HG03460 (cell line): ENCODE measurements around the gene AGBL3.
"Not testable (repeated sequence)": the region's sequence is repeated elsewhere in the genome, so short reads cannot be mapped to it uniquely, and the experiment has no call there.

Source experiments
- ATAC-seq: cut with Tn5 transposase; IDR thresholded peaks from one replicate; pipeline ENCODE4 v1.9.1; 2021; ENCODE audit not compliant: unreplicated experiment

AGBL3 gene

DNA sequence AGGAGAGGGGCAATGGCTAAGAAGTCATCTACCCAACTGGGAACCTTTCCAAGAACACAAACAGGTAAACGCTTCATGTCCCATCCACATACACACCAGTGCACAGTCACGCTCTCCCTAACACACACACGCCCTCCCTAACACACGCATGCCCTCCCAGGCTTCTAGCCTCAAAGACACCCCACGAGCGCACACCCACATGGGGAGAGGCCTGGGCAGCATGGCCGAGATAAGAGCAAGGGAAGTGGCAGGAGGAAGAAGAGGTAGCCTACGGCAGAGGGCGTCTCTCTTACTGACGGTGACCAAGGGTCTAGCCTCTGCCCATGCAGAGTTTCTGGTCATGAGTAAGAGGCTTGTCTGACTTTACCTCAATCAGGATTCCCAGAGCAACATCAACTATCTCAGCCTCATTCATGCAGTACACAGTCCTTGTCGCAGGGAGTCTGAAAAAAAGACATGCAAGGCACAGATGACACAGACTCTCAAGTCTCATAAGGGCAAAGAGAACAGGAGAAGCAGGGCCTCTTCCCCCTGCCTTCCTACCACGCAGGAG, 181.1 kb downstream of the AGBL3 start:
- ATAC-seq, result no peak

DNA sequence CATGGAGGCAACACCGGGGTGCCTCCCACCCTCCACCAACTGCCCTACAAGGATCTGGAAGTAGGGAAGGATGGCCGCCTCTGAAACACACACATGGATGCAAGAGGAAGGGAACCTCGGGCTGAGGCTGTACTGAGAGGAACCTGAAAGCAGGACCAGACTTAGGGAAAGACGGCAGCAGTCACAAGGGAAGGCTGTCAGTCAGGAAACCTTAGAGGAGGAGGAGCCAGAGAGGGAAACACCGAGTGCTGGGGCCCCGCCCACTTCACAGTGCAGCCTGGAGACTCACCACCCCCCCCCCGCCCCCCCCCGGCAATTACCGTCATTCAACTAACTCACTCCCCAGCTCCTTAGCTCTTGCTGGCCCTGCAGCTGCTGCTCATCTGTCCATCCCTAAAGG, 181.7 kb downstream of the AGBL3 start:
- ATAC-seq, result no peak

GRCh38 chr7:135168489-135169140, 182.3 kb downstream of the AGBL3 start:
- ATAC-seq, result no peak

GRCh38 chr7:135169141-135169963, 183.0 kb downstream of the AGBL3 start:
- ATAC-seq, result peak; percentile 38

DNA sequence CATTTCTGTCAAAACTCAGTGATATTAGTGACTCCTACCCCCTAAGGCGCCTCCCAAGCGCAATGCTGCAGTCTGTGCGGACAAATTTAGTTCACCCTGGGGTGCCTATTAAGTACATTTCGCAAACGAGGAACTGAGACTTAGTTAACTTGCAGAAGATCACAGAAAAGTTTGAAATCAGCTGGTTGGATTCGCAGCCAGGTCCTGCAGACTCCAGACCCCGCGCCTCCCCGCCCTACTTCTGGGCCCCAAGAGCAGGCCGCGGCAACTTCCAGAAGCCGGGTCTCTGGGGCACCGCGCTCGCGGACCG, 183.6 kb downstream of the AGBL3 start:
- ATAC-seq, result peak; percentile 13

DNA sequence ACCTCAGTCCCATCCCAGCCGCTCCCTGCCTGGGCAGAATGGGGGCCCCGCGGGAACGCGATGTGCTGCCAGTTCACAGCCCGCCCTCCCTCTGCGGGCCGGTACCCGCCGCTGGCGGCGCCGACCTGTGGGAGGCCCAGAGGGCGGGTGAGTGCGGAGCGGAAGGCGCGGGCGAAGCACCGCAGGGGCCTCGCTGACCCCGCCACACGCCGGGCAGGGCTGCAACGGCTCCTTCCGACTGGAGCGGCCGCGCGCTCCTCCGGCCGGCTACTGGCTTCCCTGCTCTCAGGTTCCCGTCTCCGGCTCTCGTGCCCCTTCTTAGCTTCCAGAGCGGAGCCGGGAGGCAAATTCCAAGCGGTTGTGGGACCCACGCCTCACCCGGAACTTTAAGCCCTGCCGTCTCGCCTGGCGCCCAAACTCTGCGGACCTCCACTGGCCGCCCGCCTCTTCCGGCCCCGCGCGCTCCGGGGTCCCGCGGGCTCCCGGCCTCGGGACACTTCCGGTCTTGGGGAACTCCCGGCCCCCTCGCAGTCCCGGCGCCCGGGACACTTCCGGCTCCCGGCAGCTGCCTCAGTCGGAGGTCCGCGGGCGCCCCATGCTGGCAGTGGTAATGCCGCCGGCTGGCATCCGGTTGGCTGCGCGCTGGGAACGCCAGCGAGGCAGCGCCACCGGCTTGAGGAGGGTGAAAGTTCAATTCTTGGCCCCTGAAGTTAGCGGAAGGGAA, 184.1 kb downstream of the AGBL3 start, which contains the start of gene CYREN:
TSS of gene CYREN (minus strand) at position 434 of the 724 bp plus-strand sequence. CDS start 1,785 bp downstream, outside the sequence.
- ATAC-seq, result peak; percentile 59

DNA sequence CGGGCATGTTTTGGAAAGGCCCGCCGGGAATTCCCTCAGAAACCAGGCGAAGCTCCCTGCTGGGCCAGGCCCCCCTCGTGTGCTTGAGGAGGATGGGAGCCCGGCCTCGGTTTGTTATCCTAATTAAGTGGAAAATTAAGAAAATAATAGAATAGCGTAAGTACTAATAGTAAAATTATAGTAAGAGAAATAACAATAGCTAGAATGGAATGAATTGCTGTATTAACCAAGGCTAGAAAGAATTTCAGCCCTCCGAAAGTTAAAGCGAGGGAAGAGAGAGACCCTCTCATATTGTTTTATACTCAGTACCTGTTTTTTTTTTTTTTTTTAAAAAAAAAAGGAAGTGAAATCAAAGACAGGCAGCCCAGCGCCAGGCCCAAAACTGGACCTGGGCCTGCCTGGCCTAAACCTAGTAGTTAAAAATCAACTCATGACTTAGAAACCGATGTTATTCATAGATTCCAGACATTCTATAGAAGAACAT, 184.7 kb downstream of the AGBL3 start:
- peak; percentile 37 for ATAC-seq

- not testable (repeated sequence) for ATAC-seq
These were observed 185.4 kb downstream of the AGBL3 start for GRCh38 chr7:135171581-135172291.

DNA sequence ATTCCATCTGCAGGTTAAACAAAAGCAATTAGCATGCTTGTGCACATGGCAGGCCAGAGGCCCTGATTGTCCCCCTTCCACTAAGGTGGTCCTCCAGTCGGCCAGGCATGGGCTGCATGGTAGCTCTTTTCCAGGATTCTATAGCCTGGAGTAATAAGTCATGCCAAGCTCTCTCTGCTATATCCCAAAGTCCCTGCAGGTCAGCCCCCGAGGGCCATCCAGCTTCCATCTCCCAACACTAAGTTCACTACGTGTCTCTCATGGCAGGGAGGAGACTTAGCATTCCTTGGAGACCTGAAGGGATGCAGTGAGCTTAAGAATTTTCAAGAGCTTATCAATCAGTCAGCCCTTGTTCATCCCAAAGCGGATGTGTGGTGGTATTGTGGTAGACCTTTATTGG, 187.6 kb downstream of the AGBL3 start:
- ATAC-seq, result not testable (repeated sequence)

DNA sequence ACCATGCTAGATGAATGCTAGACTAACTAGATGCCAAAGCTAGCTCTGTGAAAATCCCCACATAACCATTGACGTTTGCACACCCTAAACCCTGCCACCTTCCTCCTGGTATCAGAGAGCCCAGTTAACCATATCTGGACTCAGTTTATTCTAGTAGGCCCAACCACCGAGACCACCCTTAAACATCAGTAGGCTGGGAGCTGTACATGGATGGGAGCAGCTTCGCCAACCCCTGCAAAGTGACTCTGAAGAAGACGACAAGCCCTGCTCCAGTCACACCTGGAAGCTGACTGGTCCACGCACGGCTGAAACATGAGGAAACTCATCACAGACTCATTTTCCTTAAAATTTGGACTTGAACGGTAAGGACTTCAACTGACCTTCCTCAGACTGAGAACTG, 188.6 kb downstream of the AGBL3 start:
- ATAC-seq, result no peak

DNA sequence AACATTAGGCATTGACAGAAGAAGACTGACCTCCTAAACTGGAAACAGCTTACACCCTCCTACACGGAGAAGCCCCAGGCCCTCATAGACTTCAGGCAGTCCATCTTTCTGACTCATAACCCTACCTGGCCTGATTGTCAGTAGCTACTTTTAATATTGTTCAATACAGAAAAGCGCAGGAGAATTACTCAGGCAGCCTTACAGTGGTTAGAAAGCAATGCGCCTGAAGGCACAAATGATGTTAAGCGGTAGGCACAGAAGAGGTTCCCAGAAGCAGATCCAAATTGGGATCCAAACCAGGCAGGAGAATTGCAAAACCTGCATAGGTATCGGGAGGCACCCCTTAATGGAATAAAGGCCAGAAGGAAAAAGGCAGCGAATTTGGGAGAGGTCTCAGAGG, 189.6 kb downstream of the AGBL3 start:
- no peak for ATAC-seq

DNA sequence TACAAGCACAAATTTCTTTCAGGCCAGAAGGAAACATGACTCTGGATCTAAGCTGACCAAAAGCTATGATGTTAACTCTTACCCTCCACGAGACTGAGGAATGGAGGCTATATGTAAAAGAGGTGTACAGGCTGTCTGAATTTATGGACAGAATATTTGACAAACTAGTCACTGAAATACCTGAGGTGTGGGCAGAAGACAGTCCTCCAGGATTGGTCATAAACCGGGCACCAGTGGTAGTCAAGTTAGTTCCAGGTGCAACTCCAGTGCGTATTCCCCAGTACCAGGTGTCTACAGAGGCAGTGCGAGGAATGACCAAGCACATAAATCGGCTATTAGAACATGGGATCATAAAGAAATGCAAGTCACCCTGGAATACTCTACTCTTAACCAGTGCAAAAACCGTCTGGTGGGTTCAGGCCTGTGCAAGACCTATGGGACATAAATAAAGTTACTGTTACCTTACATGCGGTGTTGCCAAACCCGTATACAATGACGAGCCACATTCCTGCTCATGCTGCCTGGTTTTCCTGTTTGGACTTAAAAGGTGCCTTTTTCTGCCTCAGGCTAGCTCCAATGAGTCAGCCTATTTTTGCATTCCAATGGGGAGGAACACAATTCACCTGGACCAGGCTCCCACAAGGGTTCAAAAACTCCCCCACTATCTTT, 190.9 kb downstream of the AGBL3 start:
- ATAC-seq, result no peak

- no peak for ATAC-seq
These were observed 192.1 kb downstream of the AGBL3 start for GRCh38 chr7:135178364-135178763.

- no peak for ATAC-seq
These were observed 193.1 kb downstream of the AGBL3 start for GRCh38 chr7:135179321-135179925.

GRCh38 chr7:135180122-135180521, 193.8 kb downstream of the AGBL3 start:
- ATAC-seq, result no peak

DNA sequence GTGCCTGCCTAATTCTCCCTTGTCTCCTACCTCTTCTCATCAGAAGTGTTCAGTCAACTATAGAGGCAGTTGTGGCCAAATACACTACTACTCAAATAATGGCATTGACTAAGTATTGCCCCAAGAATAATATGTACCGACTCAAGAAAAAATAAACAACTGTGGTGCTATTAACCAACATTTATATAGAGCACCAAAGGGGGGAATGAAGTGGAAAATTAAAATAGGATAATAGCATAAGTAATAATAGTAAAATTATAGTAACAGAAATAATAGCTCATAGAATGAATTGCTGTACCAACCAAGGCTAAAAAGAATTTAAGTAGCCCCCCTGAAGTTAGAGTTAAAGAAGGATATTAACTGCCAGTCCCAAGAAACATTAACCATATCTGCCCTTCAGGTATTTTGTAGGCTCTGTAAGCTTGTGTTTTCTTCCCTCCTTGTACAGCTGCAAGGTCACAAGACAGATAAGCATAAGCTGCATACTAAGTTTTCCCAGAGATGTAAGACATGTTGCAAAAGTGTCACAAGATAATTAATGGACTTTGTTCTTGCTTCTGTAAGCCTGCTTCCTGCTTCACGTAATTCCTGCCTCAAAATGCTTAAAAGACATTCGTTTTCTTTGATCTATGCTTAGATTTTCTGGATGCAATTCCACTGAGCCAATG, 195.1 kb downstream of the AGBL3 start:
- ATAC-seq, result no peak

DNA sequence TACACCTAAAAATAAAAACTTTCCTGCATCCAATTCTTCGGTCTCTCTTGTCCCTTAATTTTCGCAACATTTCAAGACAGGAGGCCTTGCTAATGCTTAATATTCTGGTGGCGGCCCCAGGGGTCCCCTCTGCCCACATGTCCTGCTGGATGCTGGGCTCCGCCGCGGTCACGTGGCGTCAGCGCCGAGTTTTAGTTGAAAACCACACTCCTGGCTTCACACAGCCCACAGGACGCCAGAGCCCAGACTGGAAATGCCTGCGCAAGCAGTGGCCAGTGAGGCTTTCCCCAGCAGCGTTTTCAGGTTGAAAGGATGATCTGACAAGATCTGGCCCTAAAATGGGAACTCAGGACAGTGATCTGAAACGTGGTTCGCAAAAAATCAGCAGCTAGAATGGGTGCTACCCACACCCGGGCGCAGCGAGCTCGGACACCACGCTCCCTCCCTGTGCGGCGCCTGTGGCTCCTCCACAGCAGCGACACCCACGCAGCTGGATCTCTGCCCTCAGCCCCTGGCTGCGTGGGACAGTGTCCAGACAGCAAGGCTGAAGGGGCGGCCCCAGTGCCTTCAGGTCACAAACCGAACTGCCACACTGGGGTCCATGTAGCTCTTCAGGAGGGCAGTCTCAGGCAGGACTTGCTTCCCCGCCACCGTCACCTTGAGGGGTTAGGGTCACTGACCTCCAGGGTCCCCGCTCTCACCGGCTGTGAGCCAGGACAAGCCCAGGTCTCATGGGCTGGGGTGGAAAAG, 195.8 kb downstream of the AGBL3 start:
- no peak for ATAC-seq

GRCh38 chr7:135183478-135183877, 197.2 kb downstream of the AGBL3 start:
- ATAC-seq, result no peak
